GM23248 (cell line): Measurements from ENCODE around the gene TAGLN2. TPM values are rescaled to one million over a fixed set of nuclear protein-coding genes. Genes with fewer than 3 reads are reported as not detected.

Experiments used
- DNase-seq: peaks from one replicate; pipeline ENCODE4 v3.0.0-alpha.2; 2015
- H2AFZ ChIP-seq: fragments of 200-600 bp; sonication (generic); 2 replicates; pipeline ENCODE4 v1.6.1; 2016; ENCODE audit warnings: antibody characterized with exemption
- H3F3A ChIP-seq: fragments of 200-600 bp; sonication (generic); 2 replicates; pipeline ENCODE4 v1.6.1; 2016; ENCODE audit warnings: mild to moderate bottlenecking, antibody characterized with exemption, mixed run types; ENCODE audit not compliant: insufficient read depth
- H3K27ac ChIP-seq: fragments of 200-600 bp; sonication (generic); 2 replicates; pipeline ENCODE4 v1.5.1; 2016; ENCODE audit warnings: mild to moderate bottlenecking
- H3K27me3 ChIP-seq: fragments of 200-600 bp; sonication (generic); replicated peaks from 2 replicates; pipeline ENCODE4 v1.6.1; 2016; ENCODE audit warnings: mild to moderate bottlenecking; ENCODE audit not compliant: insufficient read depth
- H3K36me3 ChIP-seq: fragments of 200-600 bp; sonication (generic); 2 replicates; pipeline ENCODE4 v1.6.1; 2016; ENCODE audit warnings: low read depth, mild to moderate bottlenecking
- H3K4me1 ChIP-seq: fragments of 200-600 bp; sonication (generic); 2 replicates; pipeline ENCODE4 v1.6.1; 2016; ENCODE audit warnings: mild to moderate bottlenecking; ENCODE audit not compliant: insufficient read depth
- H3K4me2 ChIP-seq: fragments of 200-600 bp; sonication (generic); one replicate; pipeline ENCODE4 v1.6.1; 2016; ENCODE audit warnings: mild to moderate bottlenecking; ENCODE audit not compliant: unreplicated experiment
- H3K4me3 ChIP-seq: fragments of 200-600 bp; sonication (generic); 2 replicates; pipeline ENCODE4 v1.5.1; 2016; ENCODE audit warnings: mild to moderate bottlenecking
- H3K79me2 ChIP-seq: fragments of 200-600 bp; sonication (generic); 2 replicates; pipeline ENCODE4 v1.6.1; 2016; ENCODE audit warnings: mild to moderate bottlenecking; ENCODE audit not compliant: insufficient read depth
- H3K9ac ChIP-seq: fragments of 200-600 bp; sonication (generic); 2 replicates; pipeline ENCODE4 v1.6.1; 2016; ENCODE audit warnings: mild to moderate bottlenecking
- H3K9me2 ChIP-seq: fragments of 200-600 bp; sonication (generic); 2 replicates; pipeline ENCODE4 v1.6.1; 2016; ENCODE audit warnings: mixed run types, mild to moderate bottlenecking, moderate library complexity; ENCODE audit not compliant: insufficient read depth
- H3K9me3 ChIP-seq: fragments of 200-600 bp; sonication (generic); one replicate; pipeline ENCODE4 v1.6.1; 2017; ENCODE audit warnings: low read depth
- H4K20me1 ChIP-seq: fragments of 200-600 bp; sonication (generic); 2 replicates; pipeline ENCODE4 v1.6.0; 2016; ENCODE audit not compliant: insufficient read depth
- EZH2 ChIP-seq: fragments of 200-600 bp; sonication (generic); IDR thresholded peaks from 2 replicates; pipeline ENCODE4 v1.6.1; 2018; ENCODE audit warnings: antibody characterized with exemption, mild to moderate bottlenecking; ENCODE audit not compliant: insufficient read depth, poor library complexity, severe bottlenecking
- EZH2phosphoT487 ChIP-seq: fragments of 200-600 bp; sonication (generic); IDR thresholded peaks from 2 replicates; pipeline ENCODE4 v1.6.1; 2018; ENCODE audit warnings: antibody characterized with exemption, moderate library complexity, mild to moderate bottlenecking, low read depth; ENCODE audit not compliant: insufficient read depth
- WGBS, 2 experiments: methylation state at CpG; one replicate each; pipeline ENCODE4 v1.1.6; 2015 to 2017; ENCODE audit warnings: low lambda C conversion rate in 2 of 2, low coverage in 1 of 2; ENCODE audit errors: missing lambda C conversion rate in 2 of 2; 5-methylcytosine and 5-hydroxymethylcytosine counted together
- in situ Hi-C: fragments of 300-500 bp; cut with MboI; formaldehyde crosslinking; loops from 2 replicates; pipeline ENCODE4 v1.15.0; 2020
- polyA plus RNA-seq: library from polyadenylated mRNA; unstranded; fragments of >200 nt; fragmentation: Nextera tagmentation; extraction: Ambion mirVana; gene quantifications from 2 replicates; pipeline ENCODE4 v1.2.1, GENCODE V29; 2016
- total RNA-seq: library from RNA; depleted of rRNA; stranded (reverse); fragments of >200 nt; shearing (Covaris generic); gene quantifications from 2 replicates; pipeline ENCODE4 v1.2.3, GENCODE V29; 2014

Gene TAGLN2
- total and polyA plus RNA-seq, 2 experiments from 2014 or later = 400 to 692 TPM

DNA sequence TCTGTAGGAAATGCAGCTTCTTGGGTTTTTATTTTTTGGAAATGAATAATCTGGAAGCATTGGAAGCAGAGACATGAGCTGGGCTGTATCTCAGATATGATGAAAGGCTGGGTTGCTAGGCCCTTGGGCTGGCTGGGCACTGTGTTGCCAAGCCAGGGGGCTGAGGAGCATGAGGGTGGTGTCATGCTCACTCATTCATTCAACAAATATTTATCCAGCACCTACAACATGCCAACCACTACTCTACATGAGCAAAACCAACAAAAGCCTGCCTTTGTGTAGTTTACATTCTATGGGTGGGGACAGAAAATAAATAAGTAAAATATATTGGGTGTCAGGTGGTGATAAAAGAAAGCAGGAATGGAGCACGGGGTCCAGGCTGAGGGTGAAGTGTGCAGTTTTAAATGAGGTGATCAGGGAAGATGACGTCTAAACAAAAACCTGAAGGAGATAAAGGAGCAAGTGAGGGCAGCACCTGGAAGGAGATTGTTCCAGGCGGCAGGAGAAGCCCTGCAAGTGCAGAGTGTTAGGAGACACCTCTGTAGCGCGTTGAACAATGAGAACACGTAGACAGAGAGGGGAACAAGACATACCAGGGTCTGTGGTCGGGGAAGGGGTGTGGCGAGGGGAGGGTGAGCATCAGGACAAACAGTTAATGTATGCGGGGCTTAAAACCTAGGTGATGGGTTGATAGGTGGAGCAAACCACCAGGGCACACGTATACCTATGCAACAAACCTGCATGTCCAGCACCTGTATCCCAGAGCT lies 10.9 kb downstream of the TAGLN2 start:
- peaks cover 66% of the 10 kb centered on the region for H3K4me1 ChIP-seq
- in situ Hi-C loops = no loop called here
- WGBS, 2 experiments = 91 to 92% methylated on average over 9 to 10 of the region's 10 CpGs

DNA sequence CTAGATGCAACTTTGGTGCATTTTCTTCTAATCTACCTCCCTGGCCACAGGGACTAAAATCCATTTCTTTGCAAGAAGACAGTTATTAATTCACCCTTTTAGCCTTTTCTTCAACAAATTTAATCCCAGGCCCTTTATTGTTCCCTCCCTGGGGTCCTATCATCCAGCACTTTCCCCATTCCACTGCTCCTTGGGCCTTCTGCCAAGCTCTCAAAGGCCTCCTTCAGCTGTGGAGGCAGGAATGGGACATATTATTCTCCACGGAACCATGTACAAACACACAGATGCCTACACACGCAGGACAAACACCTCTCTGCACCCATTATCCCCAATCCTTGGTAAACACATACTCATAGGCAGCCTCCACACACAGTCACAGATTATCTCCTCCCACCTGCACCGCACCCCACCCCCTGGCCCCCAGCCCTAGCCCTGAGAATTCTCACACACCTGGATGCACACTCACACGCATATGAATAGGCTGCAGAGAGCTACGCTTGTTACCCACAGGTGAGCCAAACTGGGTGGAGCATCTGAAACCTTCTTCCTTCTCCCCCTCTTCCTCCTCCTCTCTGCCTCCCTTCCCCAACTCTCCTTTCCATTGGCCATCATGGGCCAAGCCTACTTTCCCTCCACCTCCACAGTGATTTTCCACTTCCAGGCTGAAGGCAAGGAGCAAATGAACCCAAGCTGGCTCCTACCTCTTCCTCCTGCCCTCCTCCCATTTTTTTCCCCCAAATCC lies 11.7 kb downstream of the TAGLN2 start:
- Histone ChIP-seq H4K20me1 (no peaks in the 10 kb centered on the region), H3K4me1 (peaks cover 63% of the 10 kb centered on the region), H3K79me2 (no peaks in the 10 kb centered on the region), H3K9me2 (no peaks in the 10 kb centered on the region), H3K4me3 (no peak overlapping the region), H3K36me3 (peaks cover 6% of the 10 kb centered on the region), H2AFZ (no peak overlapping the region), H3K4me2 (no peak overlapping the region), H3F3A (peaks cover 29% of the 10 kb centered on the region), H3K9ac (no peak overlapping the region), H3K27ac (no peak overlapping the region; the same call in 1 of the 2 replicates), H3K9me3 (no peaks in the 10 kb centered on the region), H3K27me3 (no peaks in the 10 kb centered on the region)
- WGBS, 2 experiments = 76 to 78% methylated on average over 5 of the region's 5 CpGs
- TF ChIP-seq EZH2 (no peak), EZH2phosphoT487 (no peak)
- in situ Hi-C loops = no loop called here
- DNase-seq = no peak

More for the DNA sequence above, 10.9 kb downstream of the TAGLN2 start:
- Histone ChIP-seq H4K20me1 (no peaks in the 10 kb centered on the region), H3K27ac (no peak overlapping the region), H3K27me3 (no peaks in the 10 kb centered on the region), H3K9me3 (no peaks in the 10 kb centered on the region), H3K4me3 (no peak overlapping the region), H3K9me2 (no peaks in the 10 kb centered on the region), H2AFZ (no peak overlapping the region), H3K79me2 (peaks cover 8% of the 10 kb centered on the region), H3K9ac (no peak overlapping the region), H3K36me3 (peaks cover 14% of the 10 kb centered on the region), H3K4me2 (no peak overlapping the region), H3F3A (peaks cover 38% of the 10 kb centered on the region)
- no peak for DNase-seq
- no peak for TF ChIP-seq EZH2
- no peak for TF ChIP-seq EZH2phosphoT487

DNA sequence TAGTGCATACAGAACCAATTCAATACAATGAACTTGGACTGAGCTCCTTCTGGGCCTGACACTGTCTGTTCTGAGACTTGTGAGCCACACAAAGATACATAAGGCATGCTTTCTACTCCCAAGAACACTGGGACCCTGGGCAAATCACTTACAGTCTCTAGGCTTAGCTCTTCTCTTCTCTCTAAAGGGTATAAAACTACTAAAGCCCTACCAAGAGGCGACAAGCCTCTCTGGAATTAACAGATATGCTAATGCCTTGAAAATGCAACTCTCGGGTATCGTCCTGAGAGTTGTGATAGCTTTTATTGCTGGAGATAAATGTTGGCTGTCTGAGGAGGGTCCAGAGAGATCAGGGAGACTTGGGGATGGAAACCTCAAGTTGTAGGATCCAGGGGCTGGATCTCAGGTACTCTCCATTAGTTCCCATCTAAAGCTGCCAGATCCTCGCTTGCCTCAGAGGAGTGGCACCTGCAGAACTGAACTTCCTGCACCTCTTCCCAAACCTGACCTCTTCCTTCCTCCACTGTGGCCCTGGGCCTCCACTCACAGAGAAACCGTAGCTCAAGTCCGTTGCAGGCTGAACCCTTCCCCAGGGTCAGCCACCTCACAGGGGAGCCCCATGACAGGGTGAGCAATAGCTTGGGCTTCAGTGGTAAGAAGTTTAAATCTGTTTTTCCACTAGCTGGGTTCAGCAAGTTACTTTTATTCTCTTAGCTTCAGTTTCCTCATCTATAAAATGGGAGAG lies 13.8 kb downstream of the TAGLN2 start:
- Histone ChIP-seq H3K4me1 (peaks cover 44% of the 10 kb centered on the region), H3K4me3 (no peak overlapping the region), H3K9me2 (no peaks in the 10 kb centered on the region), H2AFZ (no peak overlapping the region), H3K27ac (peak overlapping the region; percentile 73), H4K20me1 (no peaks in the 10 kb centered on the region), H3K9me3 (no peaks in the 10 kb centered on the region), H3K79me2 (no peaks in the 10 kb centered on the region), H3F3A (peaks cover 15% of the 10 kb centered on the region), H3K4me2 (no peak overlapping the region), H3K27me3 (no peaks in the 10 kb centered on the region), H3K9ac (peak overlapping the region; percentile 59), H3K36me3 (no peaks in the 10 kb centered on the region)
- TF ChIP-seq EZH2phosphoT487 (no peak), EZH2 (no peak)
- WGBS, 2 experiments = 90 to 93% methylated on average over 6 of the region's 6 CpGs
- no peak for DNase-seq
- in situ Hi-C loops = no loop called here

DNA sequence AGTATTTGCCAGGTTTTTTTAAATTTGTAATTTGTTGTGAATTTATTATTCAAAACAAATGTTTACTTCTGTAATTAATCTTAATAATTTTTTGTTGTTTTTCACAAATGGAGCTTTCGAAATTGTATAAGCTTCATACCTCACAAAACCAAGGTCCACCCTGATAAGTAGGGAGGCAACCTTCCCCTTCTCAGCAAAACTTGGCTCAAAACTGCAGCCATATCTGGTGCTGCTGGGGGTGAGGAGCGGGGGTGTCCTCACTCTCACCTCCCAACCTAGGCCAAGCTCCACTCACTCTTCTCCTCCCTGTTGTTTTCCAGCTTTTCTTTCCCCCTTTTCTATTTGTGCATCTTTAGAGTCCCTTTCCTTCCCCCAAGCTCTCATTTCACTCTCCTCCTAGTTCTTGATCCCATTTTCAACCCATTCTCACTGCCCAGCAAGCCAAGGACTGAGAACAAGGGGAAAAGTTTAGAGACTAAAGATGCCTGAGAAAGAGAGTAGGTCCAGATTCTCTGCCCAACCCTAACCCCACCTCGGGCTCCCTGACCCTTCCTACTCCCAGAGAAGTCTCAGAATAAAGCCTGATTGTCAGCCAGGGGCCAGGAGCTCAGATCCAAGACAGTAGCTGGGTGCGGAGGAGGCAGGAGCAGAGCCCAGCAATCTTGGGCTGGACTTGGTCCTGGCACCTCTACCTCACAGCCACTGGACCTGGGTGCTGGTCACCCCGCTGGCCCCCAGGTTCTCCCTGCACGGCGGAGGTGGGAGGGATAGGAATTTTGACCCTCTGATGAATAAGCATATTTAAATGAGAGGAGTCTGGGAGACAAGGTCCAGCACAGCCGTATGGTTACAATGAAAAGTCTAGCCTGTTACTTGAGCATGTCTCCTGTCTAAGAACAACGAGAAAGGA lies 17.0 kb downstream of the TAGLN2 start:
- peaks cover 4% of the 10 kb centered on the region for H3F3A ChIP-seq
- TF ChIP-seq EZH2 = no peak
- TF ChIP-seq EZH2phosphoT487 = no peak
- in situ Hi-C loops = no loop called here
- no peak overlapping the region for H3K4me2 ChIP-seq
- no peaks in the 10 kb centered on the region for H3K79me2 ChIP-seq
- H2AFZ ChIP-seq = no peak overlapping the region
- no peaks in the 10 kb centered on the region for H3K27me3 ChIP-seq
- no peaks in the 10 kb centered on the region for H3K9me2 ChIP-seq
- DNase-seq = no peak
- H3K9ac ChIP-seq = no peak overlapping the region
- no peak overlapping the region for H3K4me3 ChIP-seq
- H4K20me1 ChIP-seq = no peaks in the 10 kb centered on the region
- no peaks in the 10 kb centered on the region for H3K36me3 ChIP-seq
- H3K4me1 ChIP-seq = peaks cover 32% of the 10 kb centered on the region
- no peaks in the 10 kb centered on the region for H3K9me3 ChIP-seq
- no peak overlapping the region for H3K27ac ChIP-seq
- WGBS, 2 experiments = 69 to 75% methylated on average over 9 of the region's 9 CpGs
